ENCODE results near the gene FAM204A.

Gene FAM204A

DNA sequence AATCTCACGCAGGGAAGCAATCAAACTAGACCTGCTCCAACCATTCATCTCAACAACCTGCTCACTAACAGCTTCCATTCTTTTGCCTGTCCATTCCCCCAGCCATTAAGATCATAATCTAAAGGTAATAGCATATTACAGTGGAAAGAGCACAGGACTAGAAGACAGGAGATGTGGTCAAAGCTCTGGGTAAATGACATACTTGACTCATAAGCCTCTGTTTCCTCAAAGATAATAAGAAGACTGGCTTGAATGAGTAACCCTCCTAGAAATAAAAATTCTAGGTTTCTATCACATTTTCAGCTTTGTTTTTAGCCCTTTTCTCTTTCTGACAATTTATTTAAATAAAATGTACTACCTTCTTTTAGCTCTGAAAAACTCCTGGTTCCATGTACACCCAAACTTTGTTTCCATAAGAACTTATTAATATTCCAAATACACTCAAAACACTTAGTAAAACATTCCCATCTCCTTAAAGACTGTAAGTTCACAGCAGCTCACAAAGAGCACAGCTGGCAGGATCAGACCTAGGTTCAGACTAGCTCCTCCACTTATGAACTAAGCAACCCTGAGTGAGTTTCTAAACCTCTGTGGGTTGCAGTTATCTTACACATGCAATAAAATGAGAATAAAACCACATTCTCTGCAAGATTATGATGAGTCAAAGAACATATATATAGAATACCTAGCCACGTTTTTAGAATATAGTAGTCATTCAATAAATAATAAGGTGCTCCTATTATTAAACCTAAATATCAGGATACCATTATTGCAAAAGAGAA is 11.6 kb downstream of the FAM204A start:
- no peak for DNase-seq

DNA sequence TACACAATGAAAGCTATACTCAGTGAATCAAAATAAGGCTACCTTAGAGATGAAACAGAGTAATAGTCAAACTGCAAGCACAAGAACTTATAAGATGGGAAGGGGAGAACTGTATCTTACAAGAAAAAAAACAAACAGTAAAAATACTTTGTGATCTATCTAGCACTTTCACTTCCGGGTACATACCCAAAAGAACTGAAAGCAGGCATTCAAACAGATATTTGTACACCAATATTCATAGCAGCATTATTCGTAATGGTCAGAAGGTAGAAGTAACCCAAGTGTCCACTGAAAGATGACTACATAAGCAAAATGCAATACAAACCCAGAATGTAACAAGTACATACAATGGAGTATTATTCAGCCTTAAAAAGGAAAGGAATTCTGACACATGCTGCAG is 18.0 kb downstream of the FAM204A start:
- DNase-seq: no peak

DNA sequence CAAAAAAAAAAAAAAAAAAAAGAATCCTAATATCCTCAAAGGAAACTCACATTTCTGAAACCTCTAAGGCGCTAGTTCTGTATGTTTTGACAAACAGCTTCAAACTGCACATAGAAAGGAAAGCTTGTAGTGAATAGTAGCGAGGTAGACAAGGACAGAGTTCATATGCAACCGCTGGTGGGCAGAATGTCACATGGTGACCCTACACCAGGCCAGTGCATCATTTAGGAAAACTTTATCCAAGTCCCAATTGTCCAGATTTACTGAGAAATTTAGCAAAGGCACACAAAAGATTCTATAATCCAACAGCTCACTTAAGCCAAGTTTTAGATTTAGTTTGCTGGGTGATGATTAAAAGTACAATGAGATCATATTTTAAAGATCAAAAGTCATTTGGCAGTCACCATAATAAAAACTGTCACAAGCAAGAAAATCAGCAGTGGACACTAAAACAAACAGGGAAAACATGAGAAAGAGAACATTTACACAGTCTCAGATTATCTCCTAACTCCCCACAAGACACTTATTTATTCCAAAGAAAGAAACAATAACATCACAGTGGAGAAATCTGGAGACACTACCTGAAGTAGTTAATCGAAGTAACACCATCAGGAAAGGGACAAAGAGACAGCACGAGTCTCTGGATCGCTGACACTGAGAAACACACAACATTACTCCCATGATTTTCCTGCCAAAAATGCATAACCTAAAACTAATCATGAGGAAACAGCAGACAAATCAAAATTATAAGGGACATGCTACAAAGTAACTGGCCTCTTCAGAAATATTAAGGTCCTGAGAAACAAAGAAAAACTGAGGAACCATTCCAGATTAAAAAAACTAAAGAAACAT is 20.2 kb downstream of the FAM204A start:
- no peak for DNase-seq

DNA sequence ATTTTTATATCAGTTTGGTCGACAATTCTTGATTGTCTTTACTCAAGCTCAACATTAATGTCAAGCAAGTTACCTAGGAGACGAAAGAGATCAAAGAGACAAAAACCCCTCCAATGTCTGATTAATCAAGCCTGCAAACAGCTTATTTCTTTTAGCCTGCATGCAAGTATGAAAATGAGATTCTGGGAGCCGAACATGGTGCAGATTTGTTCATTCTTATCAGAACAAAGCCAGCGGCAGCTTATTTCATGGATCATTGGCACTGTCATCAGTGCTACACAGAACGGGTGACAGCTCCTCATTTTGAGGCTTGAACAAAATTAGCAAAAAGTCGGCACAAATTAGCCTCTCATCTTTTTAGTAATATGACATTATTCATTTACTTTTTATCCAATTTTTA is 26.5 kb downstream of the FAM204A start:
- DNase-seq: no peak

DNA sequence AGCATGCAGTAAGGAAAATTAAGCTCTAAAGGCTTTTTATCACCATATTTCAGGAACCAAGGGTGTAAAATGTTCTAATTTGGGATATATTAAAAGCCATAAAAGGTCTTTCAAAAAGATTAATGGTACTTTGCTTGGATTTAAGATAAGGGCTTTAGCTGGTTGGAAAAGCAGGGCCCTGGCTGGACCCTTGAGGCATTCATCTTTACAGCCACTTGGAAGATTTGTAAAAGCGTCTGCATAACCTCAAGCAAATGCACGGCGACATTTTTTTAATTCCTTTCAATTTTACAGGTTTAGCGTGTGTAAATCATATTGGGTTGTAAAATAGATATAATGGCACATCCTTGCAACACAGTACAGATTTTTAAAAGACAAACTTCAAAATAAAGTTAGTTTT is 27.2 kb downstream of the FAM204A start:
- no peak for DNase-seq

DNA sequence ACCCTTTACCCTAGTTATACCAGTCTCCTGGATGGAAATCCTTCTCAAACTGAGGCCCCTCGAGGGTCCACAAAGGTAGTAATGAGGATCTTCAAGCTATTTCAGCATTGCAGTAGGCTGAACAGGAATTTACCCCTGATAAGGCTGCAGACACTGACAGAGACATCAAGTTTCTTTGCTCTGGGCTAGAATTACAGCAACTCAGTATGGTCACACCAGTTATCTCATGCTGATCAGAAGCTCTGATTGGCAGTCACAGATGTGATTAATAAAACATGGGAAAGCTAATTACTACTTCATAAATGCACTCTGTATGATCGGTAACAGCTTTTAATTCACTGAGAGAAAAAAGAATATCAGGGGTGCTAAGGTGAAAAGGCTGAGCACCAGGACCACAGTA is 30.6 kb downstream of the FAM204A start:
- no peak for DNase-seq

DNA sequence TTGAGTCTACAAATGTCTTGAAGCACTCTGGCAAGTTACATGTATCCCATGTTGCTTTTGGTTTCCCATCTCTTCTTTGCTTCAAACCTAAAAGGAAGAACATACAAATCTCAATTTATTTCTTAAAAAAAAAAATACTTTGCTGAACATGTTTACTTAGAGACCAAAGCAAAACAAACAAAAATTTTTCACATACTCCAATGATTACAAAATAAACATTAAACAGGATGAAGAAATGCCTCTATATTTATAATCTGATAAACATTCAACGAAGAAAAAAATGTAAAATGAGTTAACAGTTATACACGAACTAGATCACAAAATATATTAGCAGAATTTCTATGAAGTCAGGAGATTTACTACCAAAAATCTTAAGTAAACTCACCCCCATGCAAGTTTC is 31.3 kb downstream of the FAM204A start:
- DNase-seq: no peak

DNA sequence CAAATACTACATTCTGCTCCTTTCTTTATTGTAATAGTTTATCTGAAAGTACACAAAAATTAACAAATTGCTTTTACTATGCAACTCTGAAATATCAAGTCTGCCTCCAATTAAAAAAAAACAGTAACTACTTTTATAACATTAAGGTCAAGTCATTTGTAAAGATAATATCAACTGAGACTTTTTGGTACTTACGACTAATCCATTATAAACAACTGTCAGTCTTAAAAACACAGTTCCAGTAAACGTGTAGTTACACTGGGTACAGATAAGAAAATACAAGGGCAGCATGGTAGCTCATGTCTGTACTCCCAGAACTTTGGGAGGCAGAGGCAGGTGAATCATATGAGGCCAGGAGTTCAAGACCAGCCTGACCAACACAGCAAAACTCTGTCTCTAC is 32.2 kb downstream of the FAM204A start:
- DNase-seq: no peak

DNA sequence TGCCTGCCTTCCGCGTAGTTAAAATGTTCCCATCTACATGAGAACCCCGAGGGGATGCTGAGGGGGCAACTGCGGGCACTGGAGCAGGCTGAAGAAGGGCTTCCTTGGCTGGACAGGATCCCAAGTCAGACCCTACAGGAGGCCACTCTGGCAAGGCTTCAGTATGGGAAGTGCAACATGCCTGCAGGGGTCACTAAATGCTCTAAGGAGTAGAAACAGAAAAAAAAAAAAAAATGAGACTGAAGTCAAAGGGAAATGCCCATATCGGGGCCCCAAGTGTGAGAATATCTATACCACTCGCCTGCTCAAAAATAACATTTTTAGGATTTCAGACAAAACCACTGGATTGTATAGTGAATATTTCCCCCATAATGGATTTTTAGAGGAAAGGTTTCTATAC is 33.5 kb downstream of the FAM204A start:
- no peak for DNase-seq

DNA sequence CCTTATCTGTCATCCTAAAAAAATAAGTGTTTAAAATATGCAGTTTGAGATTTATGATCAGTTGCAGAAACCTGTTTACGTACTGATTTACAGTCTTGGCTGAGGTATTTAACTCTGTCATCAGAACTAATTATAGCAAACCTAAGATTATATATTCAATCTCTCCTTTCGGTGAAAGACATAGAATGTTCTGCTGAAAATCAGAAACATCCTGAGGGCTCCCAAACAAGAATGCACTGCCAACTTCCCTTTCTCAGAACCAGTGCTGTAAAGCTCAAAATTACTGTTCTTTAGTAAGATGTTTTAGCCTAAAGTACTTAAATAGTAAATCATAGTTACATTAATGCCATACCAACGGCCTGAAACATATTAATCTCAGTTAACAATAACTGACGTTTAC is 34.3 kb downstream of the FAM204A start:
- no peak for DNase-seq

DNA sequence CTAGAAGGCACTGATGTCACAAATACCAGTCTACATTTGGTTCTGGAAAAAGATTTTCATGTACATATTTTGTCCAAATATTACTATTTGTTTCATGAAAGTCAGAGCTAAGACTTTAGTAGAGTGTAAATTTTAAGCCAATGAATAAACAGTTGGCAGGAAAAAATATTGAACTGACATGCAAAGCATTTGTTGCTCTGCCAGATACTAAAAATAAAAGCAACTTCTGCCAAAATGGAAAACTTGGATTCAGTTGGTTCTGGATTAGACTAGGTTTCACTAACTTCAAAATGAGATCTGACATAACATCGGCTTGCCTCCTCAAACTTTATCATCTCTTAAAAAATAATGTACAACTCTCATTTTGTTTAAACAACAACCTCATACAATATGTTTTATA is 34.9 kb downstream of the FAM204A start:
- no peak for DNase-seq

DNA sequence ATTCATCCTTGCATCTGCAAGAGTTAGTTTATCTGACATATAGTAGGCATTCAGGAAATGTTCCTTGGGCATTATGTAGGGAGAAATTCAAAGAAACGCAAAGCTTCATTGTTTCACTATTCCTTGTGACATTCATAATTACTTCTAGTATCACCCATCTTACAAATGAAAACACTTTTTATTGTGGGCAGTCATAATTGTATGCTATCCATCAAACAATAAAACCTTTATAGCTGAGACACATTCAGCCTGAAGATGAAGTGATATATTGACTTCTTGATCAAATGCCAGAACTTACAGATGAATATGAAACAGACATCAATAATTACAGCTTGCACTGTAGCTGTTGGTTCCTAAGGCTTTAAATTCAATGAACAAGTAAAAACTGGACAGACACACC is 36.4 kb downstream of the FAM204A start:
- no peak for DNase-seq

DNA sequence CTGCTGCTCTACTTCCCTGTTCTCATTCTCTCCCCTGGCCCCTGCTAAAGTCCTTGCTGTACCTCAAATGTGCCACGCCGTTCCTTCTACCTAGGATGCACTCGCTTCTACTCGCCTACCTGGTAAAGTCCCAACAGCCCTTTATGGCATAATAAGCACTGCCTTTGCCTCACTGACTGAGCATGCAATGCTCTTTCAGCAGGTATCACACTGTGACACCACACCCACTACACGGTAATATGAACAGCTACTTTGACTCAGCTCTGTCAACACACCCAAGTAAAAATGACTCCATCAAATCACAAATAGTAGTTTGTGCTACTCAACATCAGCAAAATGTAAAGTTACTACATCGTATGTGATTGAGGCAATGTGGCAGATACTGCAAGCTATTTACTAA is 37.6 kb downstream of the FAM204A start:
- no peak for DNase-seq

DNA sequence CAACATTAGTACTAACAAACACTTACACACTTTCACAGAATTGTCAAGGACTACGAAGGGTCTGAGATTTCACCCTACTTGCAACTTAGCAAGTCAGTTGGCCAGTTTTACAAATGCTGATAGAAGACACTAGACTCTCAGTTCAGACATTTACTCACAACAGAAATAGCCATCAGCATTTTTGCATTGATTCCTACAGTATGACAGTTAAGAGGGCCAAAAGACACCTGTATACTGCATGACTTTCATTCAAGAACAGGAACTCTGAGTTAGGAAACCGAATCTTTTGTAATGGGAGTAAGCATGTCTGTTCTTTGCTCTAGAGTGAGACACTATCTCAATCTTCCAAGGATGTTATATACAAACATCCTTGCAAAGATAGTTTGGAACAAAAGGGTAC is 40.9 kb downstream of the FAM204A start:
- DNase-seq: no peak

DNA sequence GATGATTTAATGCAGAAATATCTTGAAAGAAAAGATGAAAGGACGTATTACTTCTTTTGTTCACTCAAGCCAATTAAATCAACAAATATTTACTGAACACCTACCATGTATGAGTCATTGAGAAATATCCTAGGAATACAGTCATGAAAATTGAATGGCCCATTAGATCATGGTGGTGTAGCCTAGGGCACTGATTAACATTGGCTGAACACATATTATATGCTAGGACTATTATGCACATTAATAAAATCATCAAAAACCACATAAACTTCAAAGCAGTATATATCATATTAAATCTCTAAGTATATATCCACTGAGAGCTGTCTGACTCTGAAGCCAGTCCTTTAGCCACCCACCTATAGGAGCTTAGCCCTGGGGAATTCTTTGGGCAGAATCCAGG is 41.8 kb downstream of the FAM204A start:
- DNase-seq: no peak

DNA sequence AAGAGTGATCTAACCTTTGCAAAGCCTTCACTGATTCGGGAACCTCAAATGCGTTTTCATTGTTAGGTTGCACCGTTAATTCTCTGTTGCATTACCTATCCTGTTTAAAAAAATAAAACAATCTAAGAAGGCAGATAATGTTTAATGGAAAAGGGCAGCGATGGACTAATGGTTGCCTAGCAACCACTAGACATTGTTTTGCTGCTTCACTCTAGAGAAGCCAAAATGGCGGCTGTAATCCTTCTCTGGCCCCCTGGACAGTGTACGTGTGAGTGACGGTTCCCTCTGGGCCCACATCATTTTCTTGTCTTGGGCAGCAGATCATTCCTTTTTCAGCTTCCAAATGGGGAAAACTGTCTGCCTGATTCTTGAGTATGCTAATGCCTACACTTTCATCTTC is 43.3 kb downstream of the FAM204A start:
- DNase-seq: no peak

DNA sequence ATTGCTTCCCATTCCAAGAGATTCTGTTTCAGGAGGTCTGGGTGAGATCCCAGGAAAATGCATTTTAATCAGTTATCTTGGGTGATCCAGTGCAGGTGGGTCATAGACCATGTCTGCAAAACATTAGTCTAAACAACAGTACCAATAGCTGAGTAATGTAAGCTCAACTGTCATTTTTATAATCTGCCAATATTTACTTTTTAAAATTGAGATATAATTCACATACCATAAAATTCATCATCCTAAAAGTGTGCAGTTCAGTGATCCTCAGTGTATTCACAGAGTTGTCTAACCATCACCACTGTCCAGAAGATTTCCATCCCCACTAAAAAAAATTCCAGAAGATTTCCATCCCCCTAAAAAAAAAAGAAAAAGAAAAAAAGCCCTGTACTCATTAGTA is 51.0 kb downstream of the FAM204A start:
- DNase-seq: no peak

DNA sequence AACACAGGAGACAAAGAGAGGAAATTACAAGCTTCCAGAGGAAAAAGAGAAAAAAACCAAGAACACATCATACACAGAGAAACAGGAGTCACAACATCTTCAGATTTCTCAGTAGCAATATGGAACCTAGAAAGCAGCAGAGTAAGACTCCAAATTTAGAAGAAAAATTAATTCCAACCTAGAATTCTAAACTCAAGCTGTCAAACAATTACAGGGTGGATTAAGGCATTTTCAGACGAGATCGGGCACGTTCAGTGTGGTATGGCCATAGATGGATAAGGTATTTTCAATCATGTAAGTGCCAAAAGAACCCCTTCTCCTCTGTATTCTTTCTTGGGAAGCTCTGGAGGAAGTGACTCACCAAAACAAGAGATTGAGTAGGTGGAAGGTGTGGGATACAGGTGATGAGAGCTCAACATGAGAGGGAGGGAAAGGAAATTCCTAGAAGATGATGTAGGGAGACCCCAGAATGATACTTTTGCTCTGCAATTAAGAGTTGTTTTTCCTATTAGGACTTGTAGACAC is 51.6 kb downstream of the FAM204A start:
- DNase-seq: no peak

DNA sequence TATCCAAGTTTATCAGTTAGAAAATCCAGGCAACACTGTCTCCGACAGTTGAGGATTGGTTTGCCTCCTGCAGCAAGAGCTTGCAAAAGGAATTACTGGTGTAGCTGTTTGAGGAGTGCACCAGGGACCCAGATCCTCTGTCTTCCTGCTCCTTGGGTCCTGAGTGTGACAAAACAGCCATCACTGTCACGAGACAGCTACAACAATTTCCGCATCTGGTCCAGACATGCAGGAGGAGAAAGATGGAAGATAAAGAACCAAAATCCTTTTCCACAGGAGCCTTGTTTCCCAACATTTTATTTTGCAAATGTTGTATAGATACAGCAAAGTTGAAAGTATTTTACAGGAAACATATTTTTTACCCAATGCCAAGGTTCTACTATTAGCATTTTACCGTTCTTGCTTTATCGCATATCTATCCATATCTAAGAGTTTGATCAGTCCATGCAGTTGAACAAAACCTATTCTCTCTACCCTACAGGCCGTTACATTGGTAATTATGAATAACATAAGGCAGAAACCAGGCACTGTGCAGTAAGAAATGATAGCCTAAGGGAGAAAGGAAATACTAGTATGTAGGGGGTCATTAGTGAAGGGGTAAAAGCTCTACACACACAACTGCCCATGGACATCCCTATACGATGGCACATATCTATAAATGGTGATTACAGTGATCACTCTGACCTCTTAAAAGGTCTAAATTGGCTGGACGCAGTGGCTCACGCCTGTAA is 54.9 kb downstream of the FAM204A start:
- no peak for DNase-seq

DNA sequence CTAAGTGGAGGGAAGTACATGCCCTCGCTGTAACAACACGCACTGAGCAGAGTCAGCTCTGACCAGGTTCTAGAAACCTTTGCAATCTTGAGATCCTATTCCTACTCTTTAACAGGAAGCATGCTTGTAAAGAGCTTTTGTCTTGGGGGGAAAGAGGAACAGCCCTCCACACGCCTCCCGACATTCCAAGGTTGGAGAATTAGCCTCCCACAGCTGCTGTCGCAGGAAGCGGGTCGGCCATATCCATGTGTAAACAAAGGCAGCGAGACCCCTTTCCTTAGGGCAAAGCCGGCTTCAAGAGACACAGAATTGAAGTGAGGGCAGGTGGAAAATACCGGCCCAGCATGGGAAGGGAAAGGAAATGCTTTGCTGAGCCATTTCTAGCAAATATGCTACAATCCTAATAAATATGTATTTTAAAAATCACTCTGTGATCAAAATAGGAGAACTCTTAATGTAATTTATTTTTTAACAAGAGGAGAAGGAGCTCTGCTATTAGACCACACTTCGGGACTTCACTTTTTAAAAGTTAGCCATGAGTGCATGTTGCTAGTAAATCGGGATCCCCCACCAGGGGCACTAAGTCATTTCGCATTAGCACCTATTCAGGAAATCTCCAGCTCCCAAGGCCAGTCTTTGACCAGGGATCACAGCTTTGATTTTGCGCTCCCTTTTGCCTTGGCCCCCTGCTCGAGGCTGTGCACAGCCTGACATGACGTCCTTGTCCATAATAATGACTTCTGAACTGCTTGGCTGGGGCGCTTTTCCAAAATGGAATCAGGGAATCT is 55.9 kb downstream of the FAM204A start:
- DNase-seq: no peak

DNA sequence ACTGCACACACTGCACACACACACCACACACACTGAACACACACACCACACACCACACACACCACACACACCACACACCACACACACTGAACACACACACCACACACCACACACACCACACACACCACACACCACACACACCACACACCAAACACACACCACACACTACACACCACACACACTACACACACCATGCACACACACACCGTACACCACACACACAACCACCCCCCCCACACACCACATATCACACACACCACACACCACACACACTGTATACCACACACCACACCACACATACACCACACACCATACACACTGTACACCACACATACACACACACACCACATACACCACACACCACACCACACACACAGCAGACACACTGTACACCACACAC is 59.5 kb downstream of the FAM204A start:
- DNase-seq: no peak

DNA sequence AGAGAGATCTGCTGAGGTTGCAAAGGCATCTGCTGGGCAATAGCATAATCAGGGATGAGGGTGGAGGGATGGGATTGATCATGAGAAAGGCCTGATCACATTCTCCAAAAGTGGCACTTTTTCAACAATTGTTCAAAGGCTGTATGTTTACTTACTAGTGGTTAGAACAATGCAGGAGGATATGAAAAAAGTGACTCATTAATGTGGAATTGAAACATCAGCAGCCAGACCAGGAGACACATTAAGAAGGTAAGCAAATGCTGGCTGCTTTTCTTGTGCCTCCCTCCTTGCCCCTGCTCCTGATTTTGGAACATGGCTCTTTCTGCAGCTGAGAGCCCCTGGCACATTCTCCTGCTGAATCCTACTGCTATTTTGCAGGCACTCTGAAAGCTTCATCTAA is 63.5 kb downstream of the FAM204A start:
- DNase-seq: no peak

DNA sequence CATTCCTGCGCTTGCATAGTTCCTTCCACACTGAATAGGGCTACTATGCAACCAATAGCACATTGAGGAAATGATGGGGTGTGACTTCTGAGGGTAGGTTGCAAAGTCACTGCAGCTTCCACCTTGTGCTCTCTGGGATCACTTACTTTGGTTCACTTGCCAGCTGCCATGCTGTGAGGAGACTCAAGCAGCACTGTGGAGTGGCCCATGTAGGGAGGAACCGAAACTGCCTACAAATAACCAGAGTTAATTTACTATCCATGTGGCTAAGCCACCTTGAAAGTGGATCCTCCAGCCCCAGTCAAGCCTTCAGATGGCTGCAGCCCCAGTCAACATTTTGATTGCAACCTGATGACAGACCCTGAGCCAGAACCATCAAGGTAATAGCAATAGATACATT is 64.3 kb downstream of the FAM204A start:
- no peak for DNase-seq

All from CD4-positive, alpha-beta T cell treated with Interleukin-1 beta for 1 hour (primary cell).